Kidney (tissue), 14 donors: Measurements from ENCODE around the gene IDH3A. TPM values are rescaled to one million over a fixed set of nuclear protein-coding genes. Genes with fewer than 3 reads are reported as not detected.
A peak's percentile ranks its signal among the peaks of the same experiment; 100 is the strongest.

ENCODE experiments used
- DNase-seq, 5 donors: peaks; one replicate each; pipeline ENCODE4 v3.0.0-alpha.2; 2013 to 2020
- FAIRE-seq: peaks from 2 replicates; lab custom pipeline; 2012; peaks lifted over from hg19 to GRCh38; lab: Jason Lieb, UNC
- H3K27ac ChIP-seq, 2 donors: one replicate each; pipeline ENCODE4 v1.7.0; 2013; ENCODE audit warnings: low read depth in 2 of 2, low read length in 2 of 2, inconsistent platforms in 1 of 2
- H3K27me3 ChIP-seq: one replicate; pipeline ENCODE4 v1.7.1; 2013; ENCODE audit warnings: low read length, inconsistent platforms; ENCODE audit not compliant: control insufficient read depth, insufficient read depth
- H3K36me3 ChIP-seq, 3 donors: one replicate each; pipeline versions ENCODE4 v1.7.0 to v1.7.1; 2013; ENCODE audit warnings: low read length in 3 of 3, control low read depth in 1 of 3, inconsistent platforms in 1 of 3; ENCODE audit not compliant: insufficient read depth in 3 of 3, control insufficient read depth in 2 of 3
- H3K4me1 ChIP-seq, 3 donors: one replicate each; pipeline versions ENCODE4 v1.7.0 to v1.7.1; 2013; ENCODE audit warnings: low read length in 3 of 3, inconsistent platforms in 1 of 3, low read depth in 1 of 3; ENCODE audit not compliant: control insufficient read depth in 2 of 3, insufficient read depth in 2 of 3
- H3K4me3 ChIP-seq, 3 donors: one replicate each; pipeline versions ENCODE4 v1.7.0 to v1.8.1; 2013; ENCODE audit warnings: low read length in 3 of 3, control low read depth in 1 of 3, inconsistent platforms in 1 of 3
- H3K9ac ChIP-seq, 3 donors: one replicate each; pipeline versions ENCODE4 v1.7.0 to v1.7.1; 2013; ENCODE audit warnings: low read length in 3 of 3, control low read depth in 1 of 3, inconsistent platforms in 1 of 3
- H3K9me3 ChIP-seq, 3 donors: one replicate each; pipeline versions ENCODE4 v1.7.0 to v1.7.1; 2013; ENCODE audit warnings: low read length in 3 of 3, control low read depth in 1 of 3, inconsistent platforms in 1 of 3; ENCODE audit not compliant: control insufficient read depth in 2 of 3, insufficient read depth in 1 of 3
- intact Hi-C: fragments of 100-400 bp; cut with DNase I; formaldehyde crosslinking; loops from one replicate; pipeline ENCODE4 v1.11.1; 2022
- polyA plus RNA-seq: library from polyadenylated mRNA; stranded (reverse); fragments of 350-450 nt; fragmentation: Illumina TruSeq; extraction: RNeasy Lipid Tissue Mini Kit (QIAGEN cat#74804); gene quantifications from one replicate; pipeline ENCODE4 v1.2.3, GENCODE V29; 2014; ENCODE audit warnings: low read depth, low replicate concordance; ENCODE audit not compliant: insufficient read depth
- total RNA-seq: library from RNA; stranded (reverse); fragmentation: NEBNext Ultra II Directional; extraction: Animal tissue kit (Norgen Biotek cat#: 25700); gene quantifications from one replicate; pipeline ENCODE4 v1.2.1, GENCODE V29; 2021
- TF ChIP-seq, protein P1 (sequence below): IDR thresholded peaks from 3 replicates; pipeline ENCODE4 v1.5.1; 2012; ENCODE audit warnings: mild to moderate bottlenecking, moderate library complexity, borderline replicate concordance; ENCODE audit not compliant: insufficient read depth; ENCODE audit errors: extremely low read depth
- donor health status: control.
- donor health status: control.
- donor health status: control.
- donor health status: control.
- donor health status: control.
- donor health status: DM: yes; HTN: yes; CAD: no.
- donor health status: Normal renal cell carcinoma (clear cell type).

Gene IDH3A
- total and polyA plus RNA-seq, 2 donors from 2014 or later: 67.5 to 97.2 TPM

DNA sequence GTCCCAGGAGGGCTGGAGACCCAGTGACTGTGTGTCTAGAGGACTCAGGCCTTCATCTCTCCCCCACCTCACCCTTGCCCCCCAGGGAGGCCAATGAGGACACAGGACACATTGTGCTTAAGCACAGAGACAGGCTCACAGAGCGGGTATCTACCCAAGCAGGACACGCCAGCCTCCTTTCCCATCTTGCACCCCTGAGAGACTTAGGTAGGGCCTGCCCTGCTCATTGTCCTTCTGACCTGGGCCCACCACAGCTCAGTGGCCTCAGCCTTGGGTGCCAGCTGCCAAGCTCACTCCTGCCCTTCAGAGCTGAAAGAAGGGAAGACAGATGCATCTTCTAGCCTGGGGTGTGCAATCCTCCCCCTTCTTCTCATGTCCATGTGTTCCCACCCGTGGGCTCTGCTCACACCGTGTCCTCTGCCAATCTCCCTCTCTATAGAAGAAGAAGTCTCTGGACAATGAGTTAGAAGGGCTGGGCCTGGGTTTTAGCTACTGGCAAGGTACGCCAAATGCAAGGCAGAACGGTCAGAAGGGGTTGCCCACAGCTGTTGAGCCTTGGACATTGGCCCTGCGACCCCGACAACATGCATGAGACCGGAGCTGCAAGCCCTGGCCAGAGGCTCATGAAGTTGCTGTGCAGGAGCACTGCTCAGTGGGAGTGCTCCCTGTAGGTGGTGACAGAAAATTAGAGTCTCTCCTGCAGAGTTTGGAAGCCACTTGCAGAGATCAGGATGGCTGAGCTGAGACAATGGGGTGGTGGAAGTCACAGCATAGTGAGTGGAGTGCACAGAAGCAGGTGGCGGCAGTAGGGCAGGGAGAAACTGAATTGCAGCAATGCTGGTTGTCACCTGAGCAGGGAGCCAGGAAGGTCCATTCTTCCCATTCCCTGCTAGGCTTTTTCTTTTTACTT is 52.4 kb downstream of the IDH3A start:
- no peak overlapping the region for H3K9ac ChIP-seq
- FAIRE-seq (no peak), DNase-seq (no peak)
- H3K4me1 ChIP-seq: no peaks in the 10 kb centered on the region
- TF ChIP-seq, protein P1, sequence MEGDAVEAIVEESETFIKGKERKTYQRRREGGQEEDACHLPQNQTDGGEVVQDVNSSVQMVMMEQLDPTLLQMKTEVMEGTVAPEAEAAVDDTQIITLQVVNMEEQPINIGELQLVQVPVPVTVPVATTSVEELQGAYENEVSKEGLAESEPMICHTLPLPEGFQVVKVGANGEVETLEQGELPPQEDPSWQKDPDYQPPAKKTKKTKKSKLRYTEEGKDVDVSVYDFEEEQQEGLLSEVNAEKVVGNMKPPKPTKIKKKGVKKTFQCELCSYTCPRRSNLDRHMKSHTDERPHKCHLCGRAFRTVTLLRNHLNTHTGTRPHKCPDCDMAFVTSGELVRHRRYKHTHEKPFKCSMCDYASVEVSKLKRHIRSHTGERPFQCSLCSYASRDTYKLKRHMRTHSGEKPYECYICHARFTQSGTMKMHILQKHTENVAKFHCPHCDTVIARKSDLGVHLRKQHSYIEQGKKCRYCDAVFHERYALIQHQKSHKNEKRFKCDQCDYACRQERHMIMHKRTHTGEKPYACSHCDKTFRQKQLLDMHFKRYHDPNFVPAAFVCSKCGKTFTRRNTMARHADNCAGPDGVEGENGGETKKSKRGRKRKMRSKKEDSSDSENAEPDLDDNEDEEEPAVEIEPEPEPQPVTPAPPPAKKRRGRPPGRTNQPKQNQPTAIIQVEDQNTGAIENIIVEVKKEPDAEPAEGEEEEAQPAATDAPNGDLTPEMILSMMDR: no peak
- no peak overlapping the region for H3K27ac ChIP-seq
- no peaks in the 10 kb centered on the region for H3K9me3 ChIP-seq
- no peak overlapping the region for H3K4me3 ChIP-seq
- no peaks in the 10 kb centered on the region for H3K36me3 ChIP-seq
- no peaks in the 10 kb centered on the region for H3K27me3 ChIP-seq
- intact Hi-C loops: no loop called here

DNA sequence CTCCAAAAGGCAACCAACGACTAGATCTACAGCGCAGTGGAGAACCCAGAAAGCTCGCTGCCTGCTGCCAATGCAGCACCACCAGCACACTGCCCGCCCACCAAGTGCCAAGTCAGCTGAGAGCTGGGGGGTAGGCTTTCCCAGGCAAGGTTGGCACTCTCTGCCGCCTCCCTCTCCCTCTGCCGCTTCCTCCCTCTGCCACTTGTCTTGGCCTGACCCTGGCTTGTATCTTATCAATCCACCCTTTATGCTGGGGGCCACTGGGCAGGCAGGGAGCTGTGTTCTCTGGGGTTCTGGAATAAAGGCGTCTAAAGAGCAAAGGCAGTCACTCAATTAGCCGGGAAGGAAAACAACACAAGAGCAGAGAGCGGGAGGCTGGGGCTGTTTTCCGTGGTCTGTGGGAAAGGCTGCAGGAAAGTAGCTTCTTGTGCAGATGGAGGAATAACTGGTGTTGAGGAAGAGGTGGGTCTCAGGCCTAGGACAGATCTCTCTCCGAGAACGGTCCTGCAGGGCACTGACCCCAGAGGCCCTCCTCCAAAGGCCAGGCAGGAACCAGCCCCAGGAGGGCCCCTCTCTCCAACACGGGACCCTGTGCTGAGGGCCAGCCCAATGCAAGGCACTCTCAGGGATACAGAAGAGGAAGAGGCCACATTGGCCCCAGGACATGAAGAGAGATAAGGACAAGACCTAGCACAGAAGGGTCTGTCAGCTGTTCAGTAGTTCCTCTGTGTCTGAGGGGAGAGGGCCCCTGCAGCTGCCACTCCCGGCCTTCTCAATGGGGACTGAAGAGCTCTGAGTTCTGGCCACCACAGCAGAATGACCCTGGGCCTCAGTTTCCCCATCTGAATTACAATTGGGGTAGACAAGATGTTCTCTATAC is 54.4 kb downstream of the IDH3A start:
- FAIRE-seq: no peak
- Histone ChIP-seq H3K4me3 (no peak overlapping the region), H3K9ac (no peak overlapping the region), H3K9me3 (no peaks in the 10 kb centered on the region), H3K36me3 (no peaks in the 10 kb centered on the region), H3K4me1 (no peaks in the 10 kb centered on the region), H3K27ac (no peak overlapping the region), H3K27me3 (no peaks in the 10 kb centered on the region)
- no peak for DNase-seq
- intact Hi-C loops: no loop called here
- TF ChIP-seq, protein P1: no peak

DNA sequence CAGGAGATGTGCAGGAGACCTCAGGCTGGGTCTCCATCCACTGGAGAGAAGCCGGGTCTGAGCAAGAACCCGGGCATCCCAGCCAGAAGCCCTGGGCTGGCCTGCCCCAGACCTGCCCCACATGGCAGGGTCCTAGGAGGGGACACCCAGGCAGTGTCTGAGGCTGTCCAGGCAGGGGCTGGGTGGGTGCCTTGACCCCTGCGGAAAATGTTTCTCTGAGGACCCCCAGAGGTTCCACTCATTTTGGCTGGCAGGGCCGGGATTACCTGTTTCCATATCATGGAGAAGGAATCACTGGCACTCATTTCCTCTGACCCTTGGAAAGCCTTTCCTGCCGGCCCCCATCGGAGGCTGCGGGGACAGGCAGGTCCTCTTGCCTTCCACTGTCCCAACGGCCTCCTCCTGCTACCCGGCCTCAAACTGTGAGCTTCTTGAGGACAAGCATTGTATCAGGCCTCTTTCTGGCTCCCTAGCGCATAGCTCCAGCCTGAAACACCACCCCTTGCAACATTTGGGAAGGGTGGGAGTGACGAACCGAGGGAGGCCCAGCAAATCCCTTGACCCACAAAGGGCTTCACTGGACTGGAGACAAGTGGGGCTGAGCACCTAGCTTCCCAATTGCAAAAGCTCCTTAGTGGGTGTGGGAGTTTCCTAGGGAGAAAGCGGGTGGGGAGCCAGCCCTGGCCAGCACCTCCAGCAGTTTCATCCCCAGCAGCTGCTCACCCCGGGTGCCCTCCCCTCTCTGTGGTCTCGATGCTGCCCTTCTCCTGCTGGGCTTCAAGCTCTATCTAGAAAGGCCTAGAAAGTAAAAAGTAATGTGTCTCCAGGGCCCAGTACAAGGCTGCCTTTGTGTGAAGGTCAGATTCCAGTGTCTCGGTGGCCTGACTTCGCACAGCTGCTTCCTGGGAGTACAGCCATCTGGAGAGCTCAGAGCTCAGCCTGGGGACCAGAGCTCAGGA is 55.5 kb downstream of the IDH3A start:
- no peak overlapping the region for H3K9ac ChIP-seq
- H3K27ac ChIP-seq: no peak overlapping the region
- H3K27me3 ChIP-seq: no peaks in the 10 kb centered on the region
- H3K9me3 ChIP-seq: no peaks in the 10 kb centered on the region
- FAIRE-seq: no peak
- peaks cover 0 to 2% (median 0%) of the 10 kb centered on the region in 3 donors for H3K4me1 ChIP-seq
- no peak overlapping the region for H3K4me3 ChIP-seq
- peak in 4 of 5 donors; percentile 51 to 84 (median 71) for DNase-seq
- TF ChIP-seq, protein P1: no peak
- no peaks in the 10 kb centered on the region for H3K36me3 ChIP-seq
- intact Hi-C loops: no loop called here
